ENCODE data around the gene DGKI. TPM values are rescaled to one million over a fixed set of nuclear protein-coding genes. Genes with fewer than 3 reads are reported as not detected.

The DGKI gene
- total and polyA plus RNA-seq, 2 donors: 1.8 to 13.3 TPM

GRCh38 chr7:137360087-137360679, 486.6 kb downstream of the DGKI start:
- Histone ChIP-seq H3K4me1 (ENCODE audit: insufficient read depth) (no peaks in the 10 kb centered on the region), H3K27ac (ENCODE audit: low read depth) (no peak overlapping the region), H3K36me3 (ENCODE audit: insufficient read depth) (no peaks in the 10 kb centered on the region), H3K4me3 (ENCODE audit: low read depth, low read length) (no peak overlapping the region)
- 90% methylated on average over 1 of the region's 1 CpG for WGBS
- no peak for DNase-seq (ENCODE audit: extremely low spot score)

GRCh38 chr7:137354961-137355360, 491.8 kb downstream of the DGKI start:
- H3K27ac ChIP-seq (ENCODE audit: low read depth): no peak overlapping the region
- no peaks in the 10 kb centered on the region for H3K4me1 ChIP-seq (ENCODE audit: insufficient read depth)
- H3K36me3 ChIP-seq (ENCODE audit: insufficient read depth): no peaks in the 10 kb centered on the region
- no peak for DNase-seq (ENCODE audit: extremely low spot score)
- H3K4me3 ChIP-seq (ENCODE audit: low read depth, low read length): no peak overlapping the region

DNA sequence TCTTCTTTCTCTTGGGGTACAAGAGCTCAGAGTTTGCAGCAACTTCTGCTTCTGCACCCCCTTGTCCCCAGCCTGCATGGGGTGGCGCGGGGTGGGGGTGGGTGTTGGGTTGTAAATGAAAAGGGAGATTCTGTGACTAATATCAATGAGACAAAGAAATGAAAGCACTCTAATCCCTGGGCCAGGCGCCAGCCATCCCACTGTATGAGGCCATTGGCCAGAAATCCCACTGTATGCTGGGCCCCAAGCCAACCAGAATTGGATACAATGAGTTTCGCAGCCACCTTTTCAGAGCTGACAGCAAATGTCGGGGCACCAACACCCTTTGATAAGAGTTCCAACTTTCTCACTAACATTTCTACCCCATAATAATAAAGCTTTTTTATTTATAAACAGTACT, 492.4 kb downstream of the DGKI start:
- 30% methylated on average over 5 of the region's 5 CpGs for WGBS
- Histone ChIP-seq H3K36me3 (ENCODE audit: insufficient read depth) (no peaks in the 10 kb centered on the region), H3K27ac (ENCODE audit: low read depth) (no peak overlapping the region), H3K4me1 (ENCODE audit: insufficient read depth) (no peaks in the 10 kb centered on the region), H3K4me3 (ENCODE audit: low read depth, low read length) (no peak overlapping the region)
- DNase-seq (ENCODE audit: extremely low spot score): no peak

- 75% methylated on average over 2 of the region's 2 CpGs for WGBS
- no peaks in the 10 kb centered on the region for H3K4me1 ChIP-seq (ENCODE audit: insufficient read depth)
- DNase-seq (ENCODE audit: extremely low spot score): no peak
- H3K36me3 ChIP-seq (ENCODE audit: insufficient read depth): no peaks in the 10 kb centered on the region
- H3K27ac ChIP-seq (ENCODE audit: low read depth): no peak overlapping the region
- H3K4me3 ChIP-seq (ENCODE audit: low read depth, low read length): no peak overlapping the region
These were observed 494.8 kb downstream of the DGKI start for GRCh38 chr7:137351941-137352340.

- H3K4me1 ChIP-seq (ENCODE audit: insufficient read depth): no peaks in the 10 kb centered on the region
- no peak for DNase-seq (ENCODE audit: extremely low spot score)
- no peaks in the 10 kb centered on the region for H3K36me3 ChIP-seq (ENCODE audit: insufficient read depth)
- no peak overlapping the region for H3K4me3 ChIP-seq (ENCODE audit: low read depth, low read length)
- no peak overlapping the region for H3K27ac ChIP-seq (ENCODE audit: low read depth)
- WGBS: 80% methylated on average over 6 of the region's 6 CpGs
These were observed 500.9 kb downstream of the DGKI start for GRCh38 chr7:137345799-137346449.

- DNase-seq (ENCODE audit: extremely low spot score): peak; percentile 52
- peak within 1 kb of the TSS; percentile 14 for H3K4me3 ChIP-seq (ENCODE audit: low read depth, low read length)
- no peaks in the 10 kb centered on the region for H3K4me1 ChIP-seq (ENCODE audit: insufficient read depth)
- 2% methylated on average over 23 of the region's 23 CpGs for WGBS
- H3K27ac ChIP-seq (ENCODE audit: low read depth): no peak within 1 kb of the TSS
- no peaks in the 10 kb centered on the region for H3K36me3 ChIP-seq (ENCODE audit: insufficient read depth)
These were observed 503.4 kb downstream of the DGKI start, which contains the start of gene PTN for GRCh38 chr7:137343281-137343841. Gene PTN (minus strand): TSS chr7:137343733. CDS start chr7:137254973, 88,760 bp downstream.

- WGBS: 19% methylated on average over 5 of the region's 5 CpGs
- Histone ChIP-seq H3K4me1 (ENCODE audit: insufficient read depth) (no peaks in the 10 kb centered on the region), H3K4me3 (ENCODE audit: low read depth, low read length) (no peak overlapping the region), H3K27ac (ENCODE audit: low read depth) (no peak overlapping the region), H3K36me3 (ENCODE audit: insufficient read depth) (no peaks in the 10 kb centered on the region)
- DNase-seq (ENCODE audit: extremely low spot score): no peak
These were observed 503.9 kb downstream of the DGKI start for GRCh38 chr7:137342828-137343261.

DNA sequence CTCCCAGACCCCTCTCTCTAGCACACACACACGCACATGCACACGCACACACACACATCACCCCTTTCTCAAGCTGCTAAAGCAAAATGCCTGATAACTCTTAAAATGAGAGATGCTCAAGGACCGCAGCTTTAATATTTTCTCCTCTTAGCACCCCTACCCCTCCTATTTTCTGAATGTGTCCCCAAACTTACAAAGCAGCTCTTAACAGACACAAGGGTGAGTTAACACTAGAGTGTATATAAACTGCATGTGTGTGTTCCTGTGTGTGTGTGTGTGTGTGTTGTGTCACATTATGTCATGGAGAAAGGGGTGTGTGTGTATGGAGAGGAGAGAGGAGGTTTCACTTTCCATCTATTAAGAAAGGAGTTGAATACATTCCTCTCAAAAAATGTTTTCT, 504.5 kb downstream of the DGKI start:
- DNase-seq (ENCODE audit: extremely low spot score): no peak
- no peaks in the 10 kb centered on the region for H3K4me1 ChIP-seq (ENCODE audit: insufficient read depth)
- WGBS: 74% methylated on average over 3 of the region's 3 CpGs
- H3K4me3 ChIP-seq (ENCODE audit: low read depth, low read length): no peak overlapping the region
- H3K36me3 ChIP-seq (ENCODE audit: insufficient read depth): no peaks in the 10 kb centered on the region
- H3K27ac ChIP-seq (ENCODE audit: low read depth): no peak overlapping the region

- 74% methylated on average over 2 of the region's 2 CpGs for WGBS
- Histone ChIP-seq H3K4me1 (ENCODE audit: insufficient read depth) (no peaks in the 10 kb centered on the region), H3K4me3 (ENCODE audit: low read depth, low read length) (no peak overlapping the region), H3K36me3 (ENCODE audit: insufficient read depth) (no peaks in the 10 kb centered on the region), H3K27ac (ENCODE audit: low read depth) (no peak overlapping the region)
- no peak for DNase-seq (ENCODE audit: extremely low spot score)
These were observed 508.9 kb downstream of the DGKI start for GRCh38 chr7:137337902-137338301.

GRCh38 chr7:137335814-137336213, 511.0 kb downstream of the DGKI start:
- no peak overlapping the region for H3K27ac ChIP-seq (ENCODE audit: low read depth)
- WGBS: 95% methylated on average over 4 of the region's 4 CpGs
- no peak for DNase-seq (ENCODE audit: extremely low spot score)
- no peak overlapping the region for H3K4me3 ChIP-seq (ENCODE audit: low read depth, low read length)
- H3K4me1 ChIP-seq (ENCODE audit: insufficient read depth): no peaks in the 10 kb centered on the region
- H3K36me3 ChIP-seq (ENCODE audit: insufficient read depth): no peaks in the 10 kb centered on the region

- WGBS: 81% methylated on average over 8 of the region's 8 CpGs
- no peak overlapping the region for H3K4me3 ChIP-seq (ENCODE audit: low read depth, low read length)
- no peak overlapping the region for H3K27ac ChIP-seq (ENCODE audit: low read depth)
- no peak for DNase-seq (ENCODE audit: extremely low spot score)
- H3K36me3 ChIP-seq (ENCODE audit: insufficient read depth): no peaks in the 10 kb centered on the region
- no peaks in the 10 kb centered on the region for H3K4me1 ChIP-seq (ENCODE audit: insufficient read depth)
These were observed 515.4 kb downstream of the DGKI start for GRCh38 chr7:137331378-137331777.

Small RNA genes within 50 kb of the gene (small RNA-seq; reads per million reads assigned to genes)
- gene AC090498.1: 1.4 reads per million, percentile 82 among the genes with 10 or more reads in this experiment

Other genes with a start within 250 kb of the DGKI start
- gene CREB3L2, start 155.1 kb upstream of the DGKI start, total RNA-seq: 31.5 TPM
- gene CREB3L2, start 155.1 kb upstream of the DGKI start, polyA plus RNA-seq: 20.7 TPM
- gene AKR1D1, start 229.5 kb upstream of the DGKI start, total RNA-seq: not detected
- not detected for gene AKR1D1, start 229.5 kb upstream of the DGKI start, polyA plus RNA-seq

Measured in urinary bladder (tissue), 4 donors.